Sigmoid colon (tissue), 7 donors: ENCODE results near the gene NEU2. TPM values are rescaled to one million over a fixed set of nuclear protein-coding genes. Genes with fewer than 3 reads are reported as not detected.

ENCODE experiments used
- DNase-seq: peaks from one replicate; pipeline ENCODE4 v3.0.0-alpha.2; 2019
- H3K27ac ChIP-seq, 4 donors: fragments of 200-600 bp; sonication (generic); one replicate each; pipeline ENCODE4 v1.5.1; 2016 to 2019; ENCODE audit warnings: mild to moderate bottlenecking in 1 of 4
- H3K27me3 ChIP-seq, 3 donors: fragments of 200-600 bp; sonication (generic); one replicate each; pipeline ENCODE4 v1.5.1; 2019; ENCODE audit warnings: mild to moderate bottlenecking in 1 of 3
- H3K36me3 ChIP-seq, 4 donors: fragments of 200-600 bp; sonication (generic); one replicate each; pipeline ENCODE4 v1.5.1; 2016 to 2019
- H3K4me1 ChIP-seq, 4 donors: fragments of 200-600 bp; sonication (generic); one replicate each; pipeline ENCODE4 v1.5.1; 2017 to 2019
- H3K4me3 ChIP-seq, 4 donors: fragments of 200-600 bp; sonication (generic); one replicate each; pipeline ENCODE4 v1.5.1; 2017 to 2019; ENCODE audit warnings: mild to moderate bottlenecking in 2 of 4, moderate library complexity in 1 of 4
- H3K9me3 ChIP-seq, 4 donors: fragments of 200-600 bp in 3 of 4; sonication (generic) in 3 of 4; one replicate each; pipeline versions ENCODE4 v1.5.1 to v1.6.1; 2013 to 2019
- CTCF ChIP-seq, 4 experiments: fragments of 450-650 bp in 3 of 4; fragments of 200-600 bp in 1 of 4; IDR thresholded peaks; one replicate each; pipeline ENCODE4 v1.5.1; 2016 to 2019; ENCODE audit warnings: antibody characterized with exemption in 4 of 4, mild to moderate bottlenecking in 3 of 4, moderate library complexity in 2 of 4
- EP300 ChIP-seq, 4 donors: sonication (generic); formaldehyde crosslinking; IDR thresholded peaks; one replicate each; pipeline ENCODE4 v1.6.1; 2017; ENCODE audit warnings: antibody characterized with exemption in 4 of 4
- POLR2A ChIP-seq, 2 donors: fragments of 450-650 bp; IDR thresholded peaks; one replicate each; pipeline ENCODE4 v1.6.1; 2016; ENCODE audit warnings: antibody characterized with exemption in 2 of 2, mild to moderate bottlenecking in 2 of 2, moderate library complexity in 2 of 2
- POLR2AphosphoS5 ChIP-seq, 4 donors: sonication (generic); formaldehyde crosslinking; IDR thresholded peaks; one replicate each; pipeline ENCODE4 v1.6.1; 2017; ENCODE audit warnings: antibody characterized with exemption in 4 of 4
- WGBS, 2 donors: extraction: QIAGEN DNeasy Blood & Tissue Kit; methylation state at CpG; one replicate each; pipeline ENCODE4 v1.1.7; 2013; 5-methylcytosine and 5-hydroxymethylcytosine counted together
- intact Hi-C: fragments of 100-400 bp; cut with DNase I; formaldehyde crosslinking; loops from one replicate; pipeline ENCODE4 v1.15.1; 2023
- polyA plus RNA-seq, 3 donors: library from polyadenylated mRNA; stranded (reverse); fragments of 200-250 nt; gene quantifications; one replicate each; pipeline ENCODE4 v1.2.3, GENCODE V29; 2013
- total RNA-seq, 4 donors: library from RNA; depleted of rRNA; stranded (reverse); fragments of >200 nt; gene quantifications; one replicate each; pipeline ENCODE4 v1.1.0, GENCODE V29; 2016
- donor health status: healthy with polysubstance abuse.
- donor health status: Bipolar disorder and iron deficiency.
- donor health status: healthy.

NEU2 gene
- total and polyA plus RNA-seq, 7 donors: not detected

GRCh38 chr2:233047206-233047605 lies 14.7 kb downstream of the NEU2 start:
- Histone ChIP-seq H3K36me3 (no peaks in the 10 kb centered on the region), H3K27me3 (peaks cover 0 to 8% (median 6%) of the 10 kb centered on the region in 3 donors), H3K27ac (no peak overlapping the region), H3K9me3 (no peaks in the 10 kb centered on the region), H3K4me1 (no peaks in the 10 kb centered on the region), H3K4me3 (no peak overlapping the region)
- no peak for TF ChIP-seq POLR2AphosphoS5 (IDR thresholded peaks at IDR 0.05)
- TF ChIP-seq POLR2A (IDR thresholded peaks at IDR 0.05): no peak
- no peak for TF ChIP-seq CTCF (IDR thresholded peaks at IDR 0.05)
- no peak for TF ChIP-seq EP300 (IDR thresholded peaks at IDR 0.05)
- intact Hi-C loops: no loop called here
- DNase-seq: peak; percentile 25
- WGBS, 2 donors: 95 to 97% methylated on average over 3 of the region's 3 CpGs

GRCh38 chr2:233047667-233048066 lies 15.2 kb downstream of the NEU2 start:
- intact Hi-C loops: no loop called here
- no peak for TF ChIP-seq CTCF (IDR thresholded peaks at IDR 0.05)
- TF ChIP-seq POLR2AphosphoS5 (IDR thresholded peaks at IDR 0.05): no peak
- H3K4me1 ChIP-seq: no peaks in the 10 kb centered on the region
- no peaks in the 10 kb centered on the region for H3K9me3 ChIP-seq
- H3K4me3 ChIP-seq: no peak overlapping the region
- no peak for DNase-seq
- H3K27ac ChIP-seq: no peak overlapping the region
- H3K27me3 ChIP-seq: peaks cover 0 to 13% (median 6%) of the 10 kb centered on the region in 3 donors
- no peaks in the 10 kb centered on the region for H3K36me3 ChIP-seq
- 89% methylated on average over 9 of the region's 9 CpGs for WGBS, 2 donors

- intact Hi-C loops: no loop called here
- H3K36me3 ChIP-seq: no peaks in the 10 kb centered on the region
- H3K4me3 ChIP-seq: no peak overlapping the region
- DNase-seq: no peak
- 77 to 87% methylated on average over 10 of the region's 10 CpGs for WGBS, 2 donors
- no peak overlapping the region for H3K27ac ChIP-seq
- H3K9me3 ChIP-seq: no peaks in the 10 kb centered on the region
- no peak for TF ChIP-seq CTCF (IDR thresholded peaks at IDR 0.05)
- no peak for TF ChIP-seq POLR2A (IDR thresholded peaks at IDR 0.05)
- no peak for TF ChIP-seq POLR2AphosphoS5 (IDR thresholded peaks at IDR 0.05)
- TF ChIP-seq EP300 (IDR thresholded peaks at IDR 0.05): no peak
- H3K27me3 ChIP-seq: peaks cover 0 to 19% (median 6%) of the 10 kb centered on the region in 3 donors
- no peaks in the 10 kb centered on the region for H3K4me1 ChIP-seq
These were observed 16.2 kb downstream of the NEU2 start for GRCh38 chr2:233048569-233049193.

- Histone ChIP-seq H3K27me3 (peaks cover 0 to 25% (median 6%) of the 10 kb centered on the region in 3 donors), H3K9me3 (no peaks in the 10 kb centered on the region), H3K36me3 (no peaks in the 10 kb centered on the region), H3K27ac (no peak overlapping the region), H3K4me1 (peaks cover 0 to 5% (median 0%) of the 10 kb centered on the region in 4 donors), H3K4me3 (no peak overlapping the region)
- WGBS, 2 donors: 11 to 45% methylated on average over 4 of the region's 4 CpGs
- DNase-seq: no peak
- TF ChIP-seq POLR2AphosphoS5 (IDR thresholded peaks at IDR 0.05) (no peak), EP300 (IDR thresholded peaks at IDR 0.05) (no peak), CTCF (IDR thresholded peaks at IDR 0.05) (no peak), POLR2A (IDR thresholded peaks at IDR 0.05) (no peak)
- intact Hi-C loops: no loop called here
These were observed 16.8 kb downstream of the NEU2 start for GRCh38 chr2:233049194-233049761.
